Measurements from ENCODE around the gene HDX. TPM values are rescaled to one million over a fixed set of nuclear protein-coding genes. Genes with fewer than 3 reads are reported as not detected.

HDX gene
- total and polyA plus RNA-seq, 2 of the 13 experiments (the other 11 are each of a cell fraction or from before 2014, with no cell fraction given), result 0.20 TPM; not detected in 1

DNA sequence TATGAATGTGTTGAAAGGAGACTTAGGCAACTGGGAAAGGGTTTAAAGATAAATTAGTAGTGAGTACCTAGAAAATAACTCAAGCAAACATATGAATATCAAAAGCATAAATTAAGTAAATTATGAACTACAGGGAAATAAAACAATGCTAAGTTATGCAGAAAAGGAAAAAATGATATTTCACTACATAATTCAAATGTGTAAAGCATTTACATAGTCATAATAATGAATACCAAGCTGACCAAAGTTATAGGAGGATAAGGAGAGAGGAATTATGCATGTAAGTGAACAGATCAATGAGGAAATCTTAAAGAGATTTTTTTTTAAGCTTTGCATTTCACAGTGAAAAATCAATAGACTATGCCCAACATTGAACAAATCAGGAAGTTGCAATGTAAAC lies 145.0 kb downstream of the HDX start (continued):
- TF ChIP-seq ZNF646 (CRISPR knock-in tag; IDR thresholded peaks at IDR 0.05) (no peak), HOXA9 (CRISPR knock-in tag; IDR thresholded peaks at IDR 0.05; ENCODE audit: borderline replicate concordance) (no peak), MIER3 (CRISPR knock-in tag; IDR thresholded peaks at IDR 0.05; ENCODE audit: borderline replicate concordance) (no peak), SP140L (CRISPR knock-in tag; IDR thresholded peaks at IDR 0.05; ENCODE audit: borderline replicate concordance) (no peak)

- Histone ChIP-seq H2AFZ (ENCODE audit: low read length) (no peak overlapping the region), H3K79me2 (ENCODE audit: insufficient read depth, low read length) (no peaks in the 10 kb centered on the region), H3K27me3 (ENCODE audit: control insufficient read depth in 1 of 2, insufficient read depth in 2 of 2, low read length in 2 of 2) (no peaks in the 10 kb centered on the region), H3K4me3 (replicated peaks in 1 of 3; ENCODE audit: insufficient read depth in 1 of 3, low read depth in 2 of 3, low read length in 3 of 3) (no peak overlapping the region), H3K27ac (ENCODE audit: extremely low read length, insufficient read depth, low read length) (no peak overlapping the region), H3K9me3 (ENCODE audit: low read length) (no peaks in the 10 kb centered on the region), H3K9ac (ENCODE audit: insufficient read depth, low read depth, low read length) (no peak overlapping the region), H3K4me2 (ENCODE audit: low read depth, low read length) (no peak overlapping the region), H3K4me1 (ENCODE audit: insufficient read depth, low read length) (no peaks in the 10 kb centered on the region), H4K20me1 (ENCODE audit: insufficient read depth, low read length) (no peaks in the 10 kb centered on the region), H3K36me3 (replicated peaks in 1 of 2; ENCODE audit: control insufficient read depth in 1 of 2, insufficient read depth in 2 of 2, low read length in 2 of 2) (no peaks in the 10 kb centered on the region)
- intact Hi-C loops (cut with micrococcal nuclease; ENCODE audit: unreplicated experiment) (no loop called here), in situ Hi-C loops (cut with HindIII; ENCODE audit: extremely low pct_ligation_motif_present, low pct_unique_long_range_greater_than_20kb) (no loop called here)
- 6% methylated on average over 1 of the region's 1 CpG for WGBS (ENCODE audit: low lambda C conversion rate)
- ATAC-seq, result no peak
- ChIA-PET POLR2A (no interaction called here), CTCF (ENCODE audit: low intra/inter-chr PET ratio, low total read pairs) (no interaction called here)
- no TSS peak for BruUV-seq (replicated peaks)
- no peak for DNase-seq (ENCODE audit: low spot score)
- FAIRE-seq, result no peak
- TF ChIP-seq ZFP82 (CRISPR knock-in tag; IDR thresholded peaks at IDR 0.05; ENCODE audit: borderline replicate concordance) (no peak), MEIS1 (CRISPR knock-in tag; IDR thresholded peaks at IDR 0.05; ENCODE audit: borderline replicate concordance) (no peak), KDM4B (CRISPR knock-in tag; IDR thresholded peaks at IDR 0.05) (no peak), ZNF782 (CRISPR knock-in tag; IDR thresholded peaks at IDR 0.05; ENCODE audit: borderline replicate concordance) (no peak), AHDC1 (CRISPR knock-in tag; IDR thresholded peaks at IDR 0.05; ENCODE audit: borderline replicate concordance) (no peak), AHR (CRISPR knock-in tag; IDR thresholded peaks at IDR 0.05) (no peak)
Measured at GRCh38 chrX:84340968-84341367, 161.3 kb downstream of the HDX start.
